ENCODE measurements around the gene MPV17L2. TPM values are rescaled to one million over a fixed set of nuclear protein-coding genes. Genes with fewer than 3 reads are reported as not detected.

The MPV17L2 gene
- total and polyA plus RNA-seq, 2 experiments from 2014 or later = 22.4 to 31.8 TPM

DNA sequence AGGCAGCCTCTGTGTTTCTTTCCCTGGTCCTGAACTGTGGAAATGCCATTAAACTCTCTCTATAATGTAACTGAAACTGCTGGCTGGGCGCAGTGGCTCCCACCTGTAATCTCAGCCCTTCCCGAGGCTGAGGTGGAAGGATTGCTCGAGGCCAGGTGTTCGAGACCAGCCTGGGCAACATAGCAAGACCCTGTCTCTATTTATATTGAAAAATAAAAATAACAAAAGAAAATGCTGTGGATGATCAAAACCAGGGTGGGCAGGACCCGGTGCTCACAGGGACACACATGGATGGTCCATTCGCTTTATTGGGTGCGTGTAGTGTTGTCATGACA is 3.5 kb downstream of the MPV17L2 start:
- WGBS (ENCODE audit: low lambda C conversion rate, missing lambda C conversion rate) = 98% methylated on average over 7 of the region's 7 CpGs
- H3K4me3 ChIP-seq = no peak overlapping the region
- H3K36me3 ChIP-seq (replicated peaks; ENCODE audit: insufficient read depth, low read depth) = no peaks in the 10 kb centered on the region
- H3K79me2 ChIP-seq = no peaks in the 10 kb centered on the region
- H3K27ac ChIP-seq = no peak overlapping the region
- H3K9me2 ChIP-seq (replicated peaks; ENCODE audit: insufficient read depth) = no peaks in the 10 kb centered on the region
- TF ChIP-seq CTCF (IDR thresholded peaks at IDR 0.05; ENCODE audit: poor library complexity) = no peak
- no peak overlapping the region for H3K4me2 ChIP-seq
- no peaks in the 10 kb centered on the region for H3K27me3 ChIP-seq
- DNase-seq (ENCODE audit: low spot score) = no peak
- H3K9me3 ChIP-seq (ENCODE audit: low read depth) = no peaks in the 10 kb centered on the region
- H3K4me1 ChIP-seq (ENCODE audit: insufficient read depth) = peaks cover 10% of the 10 kb centered on the region
- H4K20me1 ChIP-seq (ENCODE audit: insufficient read depth, poor library complexity, severe bottlenecking) = no peaks in the 10 kb centered on the region
- no peak overlapping the region for H2AFZ ChIP-seq

- no peaks in the 10 kb centered on the region for H4K20me1 ChIP-seq (ENCODE audit: insufficient read depth, poor library complexity, severe bottlenecking)
- TF ChIP-seq CTCF (IDR thresholded peaks at IDR 0.05; ENCODE audit: poor library complexity) (no peak), EZH2 (IDR thresholded peaks at IDR 0.05; ENCODE audit: borderline replicate concordance) (no peak), EZH2phosphoT487 (IDR thresholded peaks at IDR 0.05; ENCODE audit: low read depth, severe bottlenecking, unreplicated experiment) (no peak)
These were observed 4.3 kb downstream of the MPV17L2 start for GRCh38 chr19:18197306-18197705.

GRCh38 chr19:18197941-18198340 is 4.9 kb downstream of the MPV17L2 start:
- H3K79me2 ChIP-seq = no peaks in the 10 kb centered on the region
- H3K4me1 ChIP-seq (ENCODE audit: insufficient read depth) = peaks cover 13% of the 10 kb centered on the region
- H3K9me2 ChIP-seq (replicated peaks; ENCODE audit: insufficient read depth) = no peaks in the 10 kb centered on the region
- H3K4me3 ChIP-seq = no peak overlapping the region
- H3K27ac ChIP-seq = no peak overlapping the region
- H4K20me1 ChIP-seq (ENCODE audit: insufficient read depth, poor library complexity, severe bottlenecking) = no peaks in the 10 kb centered on the region
- H3K36me3 ChIP-seq (replicated peaks; ENCODE audit: insufficient read depth, low read depth) = no peaks in the 10 kb centered on the region
- no peak overlapping the region for H2AFZ ChIP-seq
- 93% methylated on average over 6 of the region's 6 CpGs for WGBS (ENCODE audit: low lambda C conversion rate, missing lambda C conversion rate)
- H3K9me3 ChIP-seq (ENCODE audit: low read depth) = no peaks in the 10 kb centered on the region
- no peak for TF ChIP-seq CTCF (IDR thresholded peaks at IDR 0.05; ENCODE audit: poor library complexity)
- no peak for TF ChIP-seq EZH2 (IDR thresholded peaks at IDR 0.05; ENCODE audit: borderline replicate concordance)
- no peak for TF ChIP-seq EZH2phosphoT487 (IDR thresholded peaks at IDR 0.05; ENCODE audit: low read depth, severe bottlenecking, unreplicated experiment)
- no peaks in the 10 kb centered on the region for H3K27me3 ChIP-seq
- H3K4me2 ChIP-seq = no peak overlapping the region
- DNase-seq (ENCODE audit: low spot score) = no peak

More at GRCh38 chr19:18197306-18197705, 4.3 kb downstream of the MPV17L2 start:
- H2AFZ ChIP-seq = no peak overlapping the region
- H3K27ac ChIP-seq = no peak overlapping the region
- no peaks in the 10 kb centered on the region for H3K79me2 ChIP-seq
- no peak overlapping the region for H3K4me3 ChIP-seq
- H3K9me3 ChIP-seq (ENCODE audit: low read depth) = no peaks in the 10 kb centered on the region
- peaks cover 10% of the 10 kb centered on the region for H3K4me1 ChIP-seq (ENCODE audit: insufficient read depth)
- DNase-seq (ENCODE audit: low spot score) = no peak
- H3K4me2 ChIP-seq = no peak overlapping the region
- H3K27me3 ChIP-seq = no peaks in the 10 kb centered on the region
- no peaks in the 10 kb centered on the region for H3K36me3 ChIP-seq (replicated peaks; ENCODE audit: insufficient read depth, low read depth)
- H3K9me2 ChIP-seq (replicated peaks; ENCODE audit: insufficient read depth) = no peaks in the 10 kb centered on the region
- 95% methylated on average over 18 of the region's 18 CpGs for WGBS (ENCODE audit: low lambda C conversion rate, missing lambda C conversion rate)

- DNase-seq (ENCODE audit: low spot score) = no peak
- Histone ChIP-seq H3K4me1 (ENCODE audit: insufficient read depth) (peaks cover 17% of the 10 kb centered on the region), H4K20me1 (ENCODE audit: insufficient read depth, poor library complexity, severe bottlenecking) (no peaks in the 10 kb centered on the region), H3K9me2 (replicated peaks; ENCODE audit: insufficient read depth) (no peaks in the 10 kb centered on the region), H3K4me2 (no peak overlapping the region), H3K36me3 (replicated peaks; ENCODE audit: insufficient read depth, low read depth) (no peaks in the 10 kb centered on the region), H3K27me3 (no peaks in the 10 kb centered on the region), H3K4me3 (no peak overlapping the region), H3K27ac (no peak overlapping the region), H3K79me2 (no peaks in the 10 kb centered on the region), H3K9me3 (ENCODE audit: low read depth) (no peaks in the 10 kb centered on the region), H2AFZ (no peak overlapping the region)
- TF ChIP-seq EZH2phosphoT487 (IDR thresholded peaks at IDR 0.05; ENCODE audit: low read depth, severe bottlenecking, unreplicated experiment) (no peak), EZH2 (IDR thresholded peaks at IDR 0.05; ENCODE audit: borderline replicate concordance) (no peak), CTCF (IDR thresholded peaks at IDR 0.05; ENCODE audit: poor library complexity) (no peak)
- WGBS (ENCODE audit: low lambda C conversion rate, missing lambda C conversion rate) = 96% methylated on average over 6 of the region's 6 CpGs
These were observed 5.4 kb downstream of the MPV17L2 start for GRCh38 chr19:18198374-18198773.
